Ishikawa (cell line): ENCODE measurements around the gene ZNF37A.
A peak's percentile ranks its signal among the peaks of the same experiment; 100 is the strongest.

Source experiments
- CEBPB ChIP-seq: IDR thresholded peaks from 2 replicates; pipeline ENCODE4 v1.6.1; 2012
- CREB1 ChIP-seq: IDR thresholded peaks from 2 replicates; pipeline ENCODE4 v1.6.1; 2012; ENCODE audit warnings: low read depth
- EGR1 ChIP-seq: IDR thresholded peaks from 2 replicates; pipeline ENCODE4 v1.6.1; 2012
- EP300 ChIP-seq: IDR thresholded peaks from 2 replicates; pipeline ENCODE4 v1.6.1; 2012; ENCODE audit warnings: borderline replicate concordance
- FOXM1 ChIP-seq: IDR thresholded peaks from 2 replicates; pipeline ENCODE4 v1.6.1; 2012; ENCODE audit warnings: low read depth, borderline replicate concordance
- NFIC ChIP-seq: IDR thresholded peaks from 2 replicates; pipeline ENCODE4 v1.6.1; 2012
- RAD21 ChIP-seq: IDR thresholded peaks from 2 replicates; pipeline ENCODE4 v1.6.1; 2012; ENCODE audit warnings: low read depth
- TAF1 ChIP-seq: IDR thresholded peaks from 2 replicates; pipeline ENCODE4 v1.6.1; 2012; ENCODE audit warnings: low read depth, mild to moderate bottlenecking
- TCF12 ChIP-seq: IDR thresholded peaks from 2 replicates; pipeline ENCODE4 v1.6.1; 2012; ENCODE audit warnings: low read depth
- TEAD4 ChIP-seq: IDR thresholded peaks from 2 replicates; pipeline ENCODE4 v1.6.1; 2012
- YY1 ChIP-seq: IDR thresholded peaks from 2 replicates; pipeline ENCODE4 v1.6.1; 2012; ENCODE audit warnings: low read depth
- ZBTB7A ChIP-seq: IDR thresholded peaks from 2 replicates; pipeline ENCODE4 v1.6.1; 2012; ENCODE audit warnings: low read depth
- TF ChIP-seq, protein P1 (sequence below): IDR thresholded peaks from 2 replicates; pipeline ENCODE4 v1.6.1; 2012
- TF ChIP-seq, protein P2 (sequence below): IDR thresholded peaks from 2 replicates; pipeline ENCODE4 v1.6.1; 2012
- TF ChIP-seq, protein P3 (sequence below): IDR thresholded peaks from 2 replicates; pipeline ENCODE4 v1.6.1; 2012; ENCODE audit warnings: low read depth, mild to moderate bottlenecking

The ZNF37A gene

DNA sequence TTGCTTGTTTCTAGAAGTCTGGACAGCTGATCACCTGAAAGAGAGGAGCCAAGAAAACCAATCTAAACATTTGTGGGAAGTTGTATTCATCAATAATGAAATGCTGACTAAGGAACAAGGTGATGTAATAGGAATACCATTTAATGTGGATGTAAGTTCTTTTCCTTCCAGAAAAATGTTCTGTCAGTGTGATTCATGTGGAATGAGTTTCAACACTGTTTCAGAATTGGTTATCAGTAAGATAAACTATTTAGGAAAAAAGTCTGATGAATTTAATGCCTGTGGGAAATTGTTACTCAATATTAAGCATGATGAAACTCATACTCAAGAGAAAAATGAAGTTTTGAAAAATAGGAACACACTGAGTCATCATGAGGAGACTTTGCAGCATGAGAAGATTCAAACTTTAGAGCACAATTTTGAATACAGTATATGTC, 39.8 kb upstream of the ZNF37A start:
- TF ChIP-seq ZBTB7A (no peak), EGR1 (no peak), RAD21 (no peak)

DNA sequence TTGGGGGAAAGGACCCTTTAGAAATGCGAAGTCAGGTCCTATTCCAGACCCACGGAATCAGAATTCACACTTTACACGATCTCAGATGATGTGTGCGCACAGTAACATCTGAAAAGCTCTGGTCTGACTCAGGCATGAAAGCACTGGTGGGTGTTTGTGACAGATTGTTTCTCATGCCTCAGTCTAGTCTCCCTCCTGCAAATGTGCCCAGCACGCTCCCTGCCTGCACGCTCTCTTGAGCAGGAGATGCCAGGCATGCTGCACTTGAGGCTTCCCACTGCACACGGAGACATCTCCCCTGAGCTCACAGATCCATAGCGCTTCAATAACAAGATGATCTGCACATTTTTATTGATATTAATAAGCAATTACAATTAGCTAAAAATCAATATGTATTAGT, 23.6 kb upstream of the ZNF37A start:
- TF ChIP-seq ZBTB7A = no peak
- no peak for TF ChIP-seq CEBPB
- no peak for TF ChIP-seq CREB1
- TF ChIP-seq, protein P1, sequence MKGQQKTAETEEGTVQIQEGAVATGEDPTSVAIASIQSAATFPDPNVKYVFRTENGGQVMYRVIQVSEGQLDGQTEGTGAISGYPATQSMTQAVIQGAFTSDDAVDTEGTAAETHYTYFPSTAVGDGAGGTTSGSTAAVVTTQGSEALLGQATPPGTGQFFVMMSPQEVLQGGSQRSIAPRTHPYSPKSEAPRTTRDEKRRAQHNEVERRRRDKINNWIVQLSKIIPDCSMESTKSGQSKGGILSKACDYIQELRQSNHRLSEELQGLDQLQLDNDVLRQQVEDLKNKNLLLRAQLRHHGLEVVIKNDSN = no peak
- TF ChIP-seq RAD21 = no peak
- no peak for TF ChIP-seq YY1
- TF ChIP-seq NFIC = no peak
- no peak for TF ChIP-seq TCF12
- no peak for TF ChIP-seq TAF1

DNA sequence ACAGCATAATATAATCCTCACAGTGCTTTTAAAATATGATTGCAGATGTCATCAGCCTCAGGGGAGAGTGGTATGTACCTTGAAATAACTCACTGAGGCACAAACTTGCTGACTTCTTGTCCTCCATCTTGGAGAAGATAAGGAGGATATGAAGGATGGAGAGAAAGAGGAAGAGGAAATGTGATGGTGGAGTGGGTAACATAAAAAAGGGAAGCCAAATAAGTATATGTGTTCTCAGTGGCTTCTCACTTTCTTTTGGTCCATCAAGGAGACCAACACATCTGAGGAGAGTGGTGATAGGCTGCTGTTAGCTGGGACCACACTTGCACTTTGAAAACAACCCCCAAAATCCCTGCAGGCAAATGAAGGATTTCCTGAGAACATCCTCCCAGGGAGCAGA, 21.6 kb upstream of the ZNF37A start:
- TF ChIP-seq YY1 (no peak), NFIC (no peak), TEAD4 (no peak), ZBTB7A (no peak), CEBPB (no peak), RAD21 (no peak), TCF12 (no peak), EGR1 (no peak)
- TF ChIP-seq, protein P1 = no peak
- TF ChIP-seq, protein P2, sequence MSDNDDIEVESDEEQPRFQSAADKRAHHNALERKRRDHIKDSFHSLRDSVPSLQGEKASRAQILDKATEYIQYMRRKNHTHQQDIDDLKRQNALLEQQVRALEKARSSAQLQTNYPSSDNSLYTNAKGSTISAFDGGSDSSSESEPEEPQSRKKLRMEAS = no peak

DNA sequence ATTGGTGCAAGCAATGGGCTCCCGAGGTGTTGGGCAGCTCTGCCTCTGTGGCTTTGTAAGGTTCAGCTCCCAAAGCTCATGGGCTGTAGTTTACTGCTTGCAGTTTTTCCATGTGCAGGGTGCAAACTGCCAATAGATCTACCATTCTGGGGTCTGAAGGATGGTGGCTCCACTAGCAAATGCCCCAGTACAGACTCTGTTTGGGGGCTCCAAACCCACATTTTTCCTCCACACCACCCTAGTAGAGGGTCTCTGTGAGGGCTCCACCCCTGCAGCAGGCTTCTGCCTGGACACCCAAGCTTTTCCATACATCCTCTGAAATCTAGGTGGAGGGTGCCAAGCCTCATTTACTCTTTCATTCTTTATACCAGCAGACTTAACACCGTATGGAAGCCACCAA, 17.4 kb upstream of the ZNF37A start:
- TF ChIP-seq, protein P3, sequence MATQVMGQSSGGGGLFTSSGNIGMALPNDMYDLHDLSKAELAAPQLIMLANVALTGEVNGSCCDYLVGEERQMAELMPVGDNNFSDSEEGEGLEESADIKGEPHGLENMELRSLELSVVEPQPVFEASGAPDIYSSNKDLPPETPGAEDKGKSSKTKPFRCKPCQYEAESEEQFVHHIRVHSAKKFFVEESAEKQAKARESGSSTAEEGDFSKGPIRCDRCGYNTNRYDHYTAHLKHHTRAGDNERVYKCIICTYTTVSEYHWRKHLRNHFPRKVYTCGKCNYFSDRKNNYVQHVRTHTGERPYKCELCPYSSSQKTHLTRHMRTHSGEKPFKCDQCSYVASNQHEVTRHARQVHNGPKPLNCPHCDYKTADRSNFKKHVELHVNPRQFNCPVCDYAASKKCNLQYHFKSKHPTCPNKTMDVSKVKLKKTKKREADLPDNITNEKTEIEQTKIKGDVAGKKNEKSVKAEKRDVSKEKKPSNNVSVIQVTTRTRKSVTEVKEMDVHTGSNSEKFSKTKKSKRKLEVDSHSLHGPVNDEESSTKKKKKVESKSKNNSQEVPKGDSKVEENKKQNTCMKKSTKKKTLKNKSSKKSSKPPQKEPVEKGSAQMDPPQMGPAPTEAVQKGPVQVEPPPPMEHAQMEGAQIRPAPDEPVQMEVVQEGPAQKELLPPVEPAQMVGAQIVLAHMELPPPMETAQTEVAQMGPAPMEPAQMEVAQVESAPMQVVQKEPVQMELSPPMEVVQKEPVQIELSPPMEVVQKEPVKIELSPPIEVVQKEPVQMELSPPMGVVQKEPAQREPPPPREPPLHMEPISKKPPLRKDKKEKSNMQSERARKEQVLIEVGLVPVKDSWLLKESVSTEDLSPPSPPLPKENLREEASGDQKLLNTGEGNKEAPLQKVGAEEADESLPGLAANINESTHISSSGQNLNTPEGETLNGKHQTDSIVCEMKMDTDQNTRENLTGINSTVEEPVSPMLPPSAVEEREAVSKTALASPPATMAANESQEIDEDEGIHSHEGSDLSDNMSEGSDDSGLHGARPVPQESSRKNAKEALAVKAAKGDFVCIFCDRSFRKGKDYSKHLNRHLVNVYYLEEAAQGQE = no peak
- TF ChIP-seq RAD21 (no peak), TEAD4 (no peak), TAF1 (no peak), NFIC (no peak), EGR1 (no peak), FOXM1 (no peak), YY1 (no peak), TCF12 (no peak), CEBPB (no peak)
- TF ChIP-seq, protein P2 = no peak

DNA sequence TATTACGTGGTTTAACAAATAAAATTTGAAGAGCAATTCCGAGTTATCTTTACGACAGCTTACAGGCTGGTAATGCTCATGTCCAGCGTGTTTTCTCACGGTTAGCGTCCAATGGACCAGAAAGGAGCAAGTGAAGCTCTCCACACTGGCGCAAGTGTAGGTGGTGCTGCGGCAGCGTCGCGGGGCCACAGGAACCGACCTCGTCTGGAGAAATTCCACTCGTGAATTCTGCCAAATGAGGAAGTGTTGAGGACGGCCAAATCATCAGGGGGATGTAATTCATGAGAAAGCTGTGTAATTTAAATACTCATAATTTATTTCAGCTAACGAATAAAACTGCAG, 350 bp upstream of the ZNF37A start:
- TF ChIP-seq CREB1 (no peak), EP300 (no peak), TEAD4 (no peak), NFIC (no peak), RAD21 (no peak), TCF12 (no peak), FOXM1 (no peak), TAF1 (no peak), ZBTB7A (no peak), CEBPB (no peak), YY1 (no peak), EGR1 (no peak)
- TF ChIP-seq, protein P3 = no peak
- TF ChIP-seq, protein P2 = no peak
- TF ChIP-seq, protein P1 = no peak

DNA sequence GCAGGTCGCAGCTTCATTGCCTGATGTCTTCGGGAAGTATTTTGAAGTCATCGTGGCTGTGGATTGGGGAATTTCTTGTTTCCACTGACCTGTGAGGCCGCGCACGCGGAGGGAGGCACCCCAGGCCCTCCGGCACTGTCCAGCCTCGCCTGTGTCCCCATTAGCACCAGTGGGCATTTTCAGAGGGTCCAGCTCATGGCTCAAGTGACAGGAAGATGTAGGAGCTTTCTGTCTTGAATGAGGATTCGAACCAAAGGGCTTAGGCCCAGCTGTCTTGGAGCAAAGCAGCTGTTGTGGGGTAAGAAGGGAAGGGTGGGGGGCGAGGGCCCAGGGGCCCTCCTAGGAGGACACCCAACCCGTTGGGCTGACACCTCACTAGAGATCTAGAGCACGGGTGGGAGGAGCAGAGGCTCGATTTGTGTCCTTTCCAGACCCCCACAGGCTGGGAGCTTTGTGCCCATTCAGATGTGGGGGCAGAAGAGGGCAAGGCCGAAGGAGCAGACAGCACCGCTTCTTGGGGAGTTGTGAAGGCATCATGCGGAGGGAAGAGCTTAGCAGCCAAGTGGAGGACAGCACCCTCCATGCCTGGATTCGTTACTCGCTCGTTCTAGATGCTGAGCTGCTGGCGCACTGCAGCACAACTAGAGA, 914 bp downstream of the ZNF37A start:
- no peak for TF ChIP-seq FOXM1
- TF ChIP-seq, protein P2 = peak; percentile 35; the same call in 1 of the 2 replicates
- TF ChIP-seq CEBPB = no peak
- no peak for TF ChIP-seq EGR1
